GM23248 (cell line): ENCODE measurements around the gene COL23A1. TPM values are rescaled to one million over a fixed set of nuclear protein-coding genes. Genes with fewer than 3 reads are reported as not detected.

ENCODE experiments used
- DNase-seq: peaks from one replicate; pipeline ENCODE4 v3.0.0-alpha.2; 2015
- H2AFZ ChIP-seq: fragments of 200-600 bp; sonication (generic); 2 replicates; pipeline ENCODE4 v1.6.1; 2016; ENCODE audit warnings: antibody characterized with exemption
- H3F3A ChIP-seq: fragments of 200-600 bp; sonication (generic); 2 replicates; pipeline ENCODE4 v1.6.1; 2016; ENCODE audit warnings: mild to moderate bottlenecking, antibody characterized with exemption, mixed run types; ENCODE audit not compliant: insufficient read depth
- H3K27ac ChIP-seq: fragments of 200-600 bp; sonication (generic); 2 replicates; pipeline ENCODE4 v1.5.1; 2016; ENCODE audit warnings: mild to moderate bottlenecking
- H3K27me3 ChIP-seq: fragments of 200-600 bp; sonication (generic); replicated peaks from 2 replicates; pipeline ENCODE4 v1.6.1; 2016; ENCODE audit warnings: mild to moderate bottlenecking; ENCODE audit not compliant: insufficient read depth
- H3K36me3 ChIP-seq: fragments of 200-600 bp; sonication (generic); 2 replicates; pipeline ENCODE4 v1.6.1; 2016; ENCODE audit warnings: low read depth, mild to moderate bottlenecking
- H3K4me1 ChIP-seq: fragments of 200-600 bp; sonication (generic); 2 replicates; pipeline ENCODE4 v1.6.1; 2016; ENCODE audit warnings: mild to moderate bottlenecking; ENCODE audit not compliant: insufficient read depth
- H3K4me2 ChIP-seq: fragments of 200-600 bp; sonication (generic); one replicate; pipeline ENCODE4 v1.6.1; 2016; ENCODE audit warnings: mild to moderate bottlenecking; ENCODE audit not compliant: unreplicated experiment
- H3K4me3 ChIP-seq: fragments of 200-600 bp; sonication (generic); 2 replicates; pipeline ENCODE4 v1.5.1; 2016; ENCODE audit warnings: mild to moderate bottlenecking
- H3K79me2 ChIP-seq: fragments of 200-600 bp; sonication (generic); 2 replicates; pipeline ENCODE4 v1.6.1; 2016; ENCODE audit warnings: mild to moderate bottlenecking; ENCODE audit not compliant: insufficient read depth
- H3K9ac ChIP-seq: fragments of 200-600 bp; sonication (generic); 2 replicates; pipeline ENCODE4 v1.6.1; 2016; ENCODE audit warnings: mild to moderate bottlenecking
- H3K9me2 ChIP-seq: fragments of 200-600 bp; sonication (generic); 2 replicates; pipeline ENCODE4 v1.6.1; 2016; ENCODE audit warnings: mixed run types, mild to moderate bottlenecking, moderate library complexity; ENCODE audit not compliant: insufficient read depth
- H3K9me3 ChIP-seq: fragments of 200-600 bp; sonication (generic); one replicate; pipeline ENCODE4 v1.6.1; 2017; ENCODE audit warnings: low read depth
- H4K20me1 ChIP-seq: fragments of 200-600 bp; sonication (generic); 2 replicates; pipeline ENCODE4 v1.6.0; 2016; ENCODE audit not compliant: insufficient read depth
- EZH2 ChIP-seq: fragments of 200-600 bp; sonication (generic); IDR thresholded peaks from 2 replicates; pipeline ENCODE4 v1.6.1; 2018; ENCODE audit warnings: antibody characterized with exemption, mild to moderate bottlenecking; ENCODE audit not compliant: insufficient read depth, poor library complexity, severe bottlenecking
- EZH2phosphoT487 ChIP-seq: fragments of 200-600 bp; sonication (generic); IDR thresholded peaks from 2 replicates; pipeline ENCODE4 v1.6.1; 2018; ENCODE audit warnings: antibody characterized with exemption, moderate library complexity, mild to moderate bottlenecking, low read depth; ENCODE audit not compliant: insufficient read depth
- WGBS, 2 experiments: methylation state at CpG; one replicate each; pipeline ENCODE4 v1.1.6; 2015 to 2017; ENCODE audit warnings: low lambda C conversion rate in 2 of 2, low coverage in 1 of 2; ENCODE audit errors: missing lambda C conversion rate in 2 of 2; 5-methylcytosine and 5-hydroxymethylcytosine counted together
- in situ Hi-C: fragments of 300-500 bp; cut with MboI; formaldehyde crosslinking; loops from 2 replicates; pipeline ENCODE4 v1.15.0; 2020
- polyA plus RNA-seq: library from polyadenylated mRNA; unstranded; fragments of >200 nt; fragmentation: Nextera tagmentation; extraction: Ambion mirVana; gene quantifications from 2 replicates; pipeline ENCODE4 v1.2.1, GENCODE V29; 2016
- total RNA-seq: library from RNA; depleted of rRNA; stranded (reverse); fragments of >200 nt; shearing (Covaris generic); gene quantifications from 2 replicates; pipeline ENCODE4 v1.2.3, GENCODE V29; 2014

COL23A1 gene
- total and polyA plus RNA-seq, 2 experiments from 2014 or later = not detected

GRCh38 chr5:178215280-178216002 is 374.8 kb downstream of the COL23A1 start:
- in situ Hi-C loops = no loop called here
- Histone ChIP-seq H3K9me2 (no peaks in the 10 kb centered on the region), H4K20me1 (no peaks in the 10 kb centered on the region), H3F3A (peaks cover 37% of the 10 kb centered on the region), H3K4me3 (no peak overlapping the region), H3K79me2 (peaks cover 24% of the 10 kb centered on the region; the same call in 1 of the 2 replicates), H3K4me1 (no peaks in the 10 kb centered on the region), H2AFZ (no peak overlapping the region), H3K4me2 (no peak overlapping the region), H3K36me3 (peaks cover 28% of the 10 kb centered on the region; the same call in 1 of the 2 replicates), H3K9ac (no peak overlapping the region), H3K27me3 (no peaks in the 10 kb centered on the region), H3K9me3 (no peaks in the 10 kb centered on the region), H3K27ac (no peak overlapping the region)
- no peak for DNase-seq
- TF ChIP-seq EZH2 (no peak), EZH2phosphoT487 (no peak)
- WGBS, 2 experiments = 80% methylated on average over 13 of the region's 13 CpGs

GRCh38 chr5:178214160-178214803 is 375.9 kb downstream of the COL23A1 start:
- Histone ChIP-seq H2AFZ (no peak overlapping the region), H3K4me3 (no peak overlapping the region), H3K9ac (no peak overlapping the region), H3F3A (peaks cover 45% of the 10 kb centered on the region), H3K9me2 (no peaks in the 10 kb centered on the region), H3K4me1 (no peaks in the 10 kb centered on the region), H3K27me3 (no peaks in the 10 kb centered on the region), H4K20me1 (no peaks in the 10 kb centered on the region), H3K79me2 (peaks cover 35% of the 10 kb centered on the region), H3K9me3 (no peaks in the 10 kb centered on the region), H3K36me3 (peaks cover 36% of the 10 kb centered on the region; the same call in 1 of the 2 replicates), H3K4me2 (no peak overlapping the region), H3K27ac (no peak overlapping the region)
- no peak for TF ChIP-seq EZH2
- no peak for TF ChIP-seq EZH2phosphoT487
- 87 to 88% methylated on average over 6 of the region's 6 CpGs for WGBS, 2 experiments
- DNase-seq = no peak
- in situ Hi-C loops = no loop called here

DNA sequence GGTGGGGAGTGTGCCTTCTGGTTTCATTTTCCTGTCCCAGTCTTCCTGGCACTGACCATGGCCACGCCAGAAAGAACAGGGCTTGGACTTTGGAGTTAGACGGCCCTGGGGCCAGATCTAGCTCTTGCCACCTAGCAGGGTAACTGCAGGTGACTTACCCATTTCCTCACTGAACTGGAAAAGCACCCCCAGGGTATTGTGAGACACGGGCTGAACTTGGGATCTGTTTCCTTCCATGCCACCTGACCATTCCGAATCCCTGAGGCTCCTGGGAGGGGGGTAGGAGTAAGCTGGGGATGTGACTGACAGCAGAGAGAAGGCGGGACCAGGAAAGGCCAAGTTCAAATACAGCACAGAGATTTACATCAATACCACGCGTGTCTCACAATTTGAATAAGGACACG is 376.4 kb downstream of the COL23A1 start:
- Histone ChIP-seq H3F3A (peaks cover 44% of the 10 kb centered on the region), H3K4me3 (no peak overlapping the region), H3K79me2 (peaks cover 38% of the 10 kb centered on the region), H2AFZ (no peak overlapping the region), H3K27me3 (no peaks in the 10 kb centered on the region), H3K9ac (no peak overlapping the region), H3K4me2 (no peak overlapping the region), H3K27ac (no peak overlapping the region), H4K20me1 (no peaks in the 10 kb centered on the region), H3K9me3 (no peaks in the 10 kb centered on the region), H3K9me2 (no peaks in the 10 kb centered on the region), H3K36me3 (peaks cover 41% of the 10 kb centered on the region; the same call in 1 of the 2 replicates), H3K4me1 (no peaks in the 10 kb centered on the region)
- no peak for DNase-seq
- in situ Hi-C loops = no loop called here
- TF ChIP-seq EZH2 = no peak
- no peak for TF ChIP-seq EZH2phosphoT487
- WGBS, 2 experiments = 80 to 85% methylated on average over 8 of the region's 8 CpGs

DNA sequence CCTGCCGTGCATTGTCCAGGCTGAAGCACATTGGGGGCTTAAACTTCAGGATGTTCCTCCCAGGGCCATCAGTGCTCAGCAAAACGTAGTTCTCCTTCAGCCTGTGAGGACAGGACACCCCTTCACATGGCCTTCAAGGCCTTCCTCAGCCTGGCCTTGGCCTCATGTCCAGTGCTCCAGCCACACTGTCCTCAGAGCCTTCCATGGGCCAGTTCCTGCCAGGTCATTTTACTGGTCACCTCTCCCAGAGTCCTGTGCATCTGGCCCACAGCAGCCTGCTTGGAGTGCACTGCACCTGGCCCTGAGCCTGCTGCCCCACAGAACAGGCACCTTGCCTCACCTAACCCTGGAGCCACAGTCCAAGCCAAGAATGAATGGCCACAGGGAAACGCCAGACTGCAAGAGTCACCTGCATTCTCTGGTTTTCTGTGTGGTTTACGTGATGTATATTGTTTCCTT is 377.2 kb downstream of the COL23A1 start:
- Histone ChIP-seq H3K4me1 (no peaks in the 10 kb centered on the region), H3K27me3 (no peaks in the 10 kb centered on the region), H3K27ac (no peak overlapping the region), H3K9me2 (no peaks in the 10 kb centered on the region), H2AFZ (no peak overlapping the region), H3K9ac (no peak overlapping the region), H3K4me3 (no peak overlapping the region), H4K20me1 (peaks cover under 1% of the 10 kb centered on the region; the same call in 1 of the 2 replicates), H3K9me3 (no peaks in the 10 kb centered on the region), H3F3A (peaks cover 45% of the 10 kb centered on the region), H3K4me2 (no peak overlapping the region), H3K79me2 (peaks cover 40% of the 10 kb centered on the region), H3K36me3 (peaks cover 48% of the 10 kb centered on the region; the same call in 1 of the 2 replicates)
- 70 to 77% methylated on average over 4 of the region's 4 CpGs for WGBS, 2 experiments
- in situ Hi-C loops = no loop called here
- TF ChIP-seq EZH2phosphoT487 = no peak
- TF ChIP-seq EZH2 = no peak
- DNase-seq = no peak
